GM23338 (cell line): ENCODE results near the gene ZDHHC11B. TPM values are rescaled to one million over a fixed set of nuclear protein-coding genes. Genes with fewer than 3 reads are reported as not detected.
"Not testable (repeated sequence)": the region's sequence is repeated elsewhere in the genome, so short reads cannot be mapped to it uniquely, and the experiment has no call there.

ENCODE experiments used
- ATAC-seq: fragments of 200-7000 bp; cut with Tn5 transposase; 3 replicates; pipeline ENCODE4 v1.9.1; 2020
- DNase-seq: peaks from one replicate; pipeline ENCODE4 v3.0.0-alpha.2; 2015; ENCODE audit warnings: low spot score
- H2AFZ ChIP-seq: fragments of 200-600 bp; sonication (generic); 2 replicates; pipeline ENCODE4 v1.8.0; 2016; ENCODE audit warnings: antibody characterized with exemption, mild to moderate bottlenecking, moderate library complexity
- H3F3A ChIP-seq: fragments of 200-600 bp; sonication (generic); replicated peaks from 2 replicates; pipeline ENCODE4 v1.8.0; 2017; ENCODE audit warnings: antibody characterized with exemption, mixed run types, low read depth
- H3K27ac ChIP-seq: fragments of 200-600 bp; sonication (generic); 2 replicates; pipeline ENCODE4 v1.6.1; 2016; ENCODE audit warnings: low read depth
- H3K27me3 ChIP-seq: fragments of 200-600 bp; sonication (generic); 2 replicates; pipeline ENCODE4 v1.8.0; 2016; ENCODE audit warnings: mild to moderate bottlenecking, mixed run types, moderate library complexity; ENCODE audit not compliant: insufficient read depth
- H3K36me3 ChIP-seq: fragments of 200-600 bp; sonication (generic); 2 replicates; pipeline ENCODE4 v1.8.0; 2016; ENCODE audit warnings: mild to moderate bottlenecking; ENCODE audit not compliant: insufficient read depth
- H3K4me1 ChIP-seq: fragments of 200-600 bp; sonication (generic); 2 replicates; pipeline ENCODE4 v1.8.0; 2016; ENCODE audit warnings: mild to moderate bottlenecking, moderate library complexity; ENCODE audit not compliant: insufficient read depth
- H3K4me2 ChIP-seq: fragments of 200-600 bp; sonication (generic); 2 replicates; pipeline ENCODE4 v1.7.1; 2017; ENCODE audit warnings: mixed run types
- H3K4me3 ChIP-seq: fragments of 200-600 bp; sonication (generic); 2 replicates; pipeline ENCODE4 v1.6.1; 2016; ENCODE audit warnings: mixed run types
- H3K79me2 ChIP-seq: fragments of 200-600 bp; sonication (generic); replicated peaks from 2 replicates; pipeline ENCODE4 v1.8.0; 2017; ENCODE audit warnings: mild to moderate bottlenecking; ENCODE audit not compliant: insufficient read depth
- H3K9me2 ChIP-seq: fragments of 200-600 bp; sonication (generic); 2 replicates; pipeline ENCODE4 v1.8.0; 2017; ENCODE audit not compliant: insufficient read depth
- H4K20me1 ChIP-seq: fragments of 200-600 bp; sonication (generic); replicated peaks from 2 replicates; pipeline ENCODE4 v1.8.0; 2017; ENCODE audit warnings: mild to moderate bottlenecking; ENCODE audit not compliant: insufficient read depth
- H3K27ac Mint-ChIP-seq: 2 replicates; pipeline ENCODE4 v1.8.0; 2020; ENCODE audit warnings: inconsistent platforms, mild to moderate bottlenecking, moderate library complexity, mixed read lengths
- H3K27me3 Mint-ChIP-seq: 3 replicates; pipeline ENCODE4 v1.8.0; 2022; ENCODE audit warnings: low read depth, mild to moderate bottlenecking, moderate library complexity, mixed read lengths, inconsistent platforms; ENCODE audit not compliant: insufficient read depth, poor library complexity
- H3K36me3 Mint-ChIP-seq: 3 replicates; pipeline ENCODE4 v1.8.0; 2021; ENCODE audit warnings: low read depth, mild to moderate bottlenecking, inconsistent platforms, moderate library complexity, mixed read lengths
- H3K4me1 Mint-ChIP-seq: 3 replicates; pipeline ENCODE4 v1.8.0; 2020; ENCODE audit warnings: mild to moderate bottlenecking, inconsistent platforms, mixed read lengths
- H3K4me3 Mint-ChIP-seq: 3 replicates; pipeline ENCODE4 v1.8.0; 2021; ENCODE audit warnings: moderate library complexity, mild to moderate bottlenecking, inconsistent platforms, mixed read lengths
- H3K9me3 Mint-ChIP-seq: 3 replicates; pipeline ENCODE4 v1.8.0; 2020; ENCODE audit warnings: moderate library complexity, mild to moderate bottlenecking, inconsistent platforms, mixed read lengths
- polyA plus RNA-seq: library from polyadenylated mRNA; unstranded; fragments of >200 nt; fragmentation: Nextera tagmentation; extraction: Ambion mirVana; gene quantifications from 2 replicates; pipeline ENCODE4 v1.2.1, GENCODE V29; 2016
- total RNA-seq: library from RNA; depleted of rRNA; stranded (reverse); fragments of >200 nt; shearing (Covaris generic); gene quantifications from 2 replicates; pipeline ENCODE4 v1.2.3, GENCODE V29; 2014

Gene ZDHHC11B
- total and polyA plus RNA-seq, 2 experiments from 2014 or later, result 0.89 to 1.2 TPM

GRCh38 chr5:680836-681235 is 103.7 kb downstream of the ZDHHC11B start:
- H2AFZ ChIP-seq, ATAC-seq, H3K27ac ChIP-seq, H3K9me2 ChIP-seq, H3K4me3 Mint-ChIP-seq, H3K4me3 ChIP-seq, H4K20me1 ChIP-seq, H3K27me3 ChIP-seq, H3K4me2 ChIP-seq, H3K4me1 ChIP-seq, H3K27ac Mint-ChIP-seq, H3K36me3 Mint-ChIP-seq, DNase-seq, H3K9me3 Mint-ChIP-seq, H3K79me2 ChIP-seq, H3F3A ChIP-seq, H3K36me3 ChIP-seq, H3K4me1 Mint-ChIP-seq: not testable (repeated sequence)
- H3K27me3 Mint-ChIP-seq, result peaks cover 19% of the 10 kb centered on the region

- H3K4me3 Mint-ChIP-seq, H2AFZ ChIP-seq, H3K9me3 Mint-ChIP-seq, ATAC-seq, H3K79me2 ChIP-seq, H3K4me1 Mint-ChIP-seq, H3K9me2 ChIP-seq, H3K4me1 ChIP-seq, H4K20me1 ChIP-seq, H3K36me3 ChIP-seq, H3F3A ChIP-seq, H3K27ac ChIP-seq, H3K36me3 Mint-ChIP-seq, DNase-seq, H3K4me2 ChIP-seq, H3K27me3 ChIP-seq, H3K4me3 ChIP-seq, H3K27ac Mint-ChIP-seq: not testable (repeated sequence)
- H3K27me3 Mint-ChIP-seq, result peaks cover 19% of the 10 kb centered on the region
Observed at GRCh38 chr5:680118-680795, 104.3 kb downstream of the ZDHHC11B start.

- not testable (repeated sequence) for H3K27me3 ChIP-seq, H3K4me3 ChIP-seq, H3K9me3 Mint-ChIP-seq, DNase-seq, H3K27ac Mint-ChIP-seq, H3K79me2 ChIP-seq, H3K36me3 ChIP-seq, H3F3A ChIP-seq, H3K4me3 Mint-ChIP-seq, H4K20me1 ChIP-seq, H3K4me2 ChIP-seq, H3K4me1 ChIP-seq, H3K36me3 Mint-ChIP-seq, ATAC-seq, H2AFZ ChIP-seq, H3K27ac ChIP-seq, H3K9me2 ChIP-seq, H3K4me1 Mint-ChIP-seq
- peaks cover 18% of the 10 kb centered on the region for H3K27me3 Mint-ChIP-seq
Observed at GRCh38 chr5:679166-679895, 105.2 kb downstream of the ZDHHC11B start.

GRCh38 chr5:678521-678920 is 106.0 kb downstream of the ZDHHC11B start:
- H3K4me3 ChIP-seq, H3K4me3 Mint-ChIP-seq, H3K27ac ChIP-seq, H3K27ac Mint-ChIP-seq, H3K36me3 ChIP-seq, H3K27me3 ChIP-seq, H2AFZ ChIP-seq, H3K4me1 ChIP-seq, ATAC-seq, H3K36me3 Mint-ChIP-seq, H3K4me1 Mint-ChIP-seq, DNase-seq, H4K20me1 ChIP-seq, H3K79me2 ChIP-seq, H3F3A ChIP-seq, H3K9me3 Mint-ChIP-seq, H3K4me2 ChIP-seq, H3K9me2 ChIP-seq: not testable (repeated sequence)
- H3K27me3 Mint-ChIP-seq, result peaks cover 17% of the 10 kb centered on the region
